Suprapubic skin (tissue), 4 donors: ENCODE measurements around the gene HMCES. TPM values are rescaled to one million over a fixed set of nuclear protein-coding genes. Genes with fewer than 3 reads are reported as not detected.

ENCODE experiments used
- DNase-seq, 2 donors: peaks; one replicate each; pipeline ENCODE4 v3.0.0-alpha.2; 2019; ENCODE audit warnings: low spot score in 2 of 2
- H3K27ac ChIP-seq: fragments of 200-600 bp; sonication (generic); one replicate; pipeline ENCODE4 v1.5.1; 2019
- H3K27me3 ChIP-seq: fragments of 200-600 bp; sonication (generic); one replicate; pipeline ENCODE4 v1.5.1; 2019
- H3K36me3 ChIP-seq: fragments of 200-600 bp; sonication (generic); one replicate; pipeline ENCODE4 v1.5.1; 2019
- H3K4me1 ChIP-seq: fragments of 200-600 bp; sonication (generic); one replicate; pipeline ENCODE4 v1.5.1; 2019
- H3K4me3 ChIP-seq: fragments of 200-600 bp; sonication (generic); one replicate; pipeline ENCODE4 v1.5.1; 2019; ENCODE audit warnings: mild to moderate bottlenecking
- H3K9me3 ChIP-seq: fragments of 200-600 bp; sonication (generic); one replicate; pipeline ENCODE4 v1.5.1; 2019
- EP300 ChIP-seq: sonication (generic); formaldehyde crosslinking; IDR thresholded peaks from one replicate; pipeline ENCODE4 v1.6.1; 2017; ENCODE audit warnings: antibody characterized with exemption
- POLR2A ChIP-seq, 2 donors: fragments of 450-650 bp; IDR thresholded peaks; one replicate each; pipeline ENCODE4 v1.6.1; 2017; ENCODE audit warnings: antibody characterized with exemption in 2 of 2, mild to moderate bottlenecking in 2 of 2, moderate library complexity in 2 of 2
- POLR2AphosphoS5 ChIP-seq, 3 donors: sonication (generic); formaldehyde crosslinking; IDR thresholded peaks; one replicate each; pipeline ENCODE4 v1.6.1; 2017; ENCODE audit warnings: antibody characterized with exemption in 3 of 3
- WGBS: methylation state at CpG from one replicate; pipeline ENCODE4 v1.1.5; 2018; 5-methylcytosine and 5-hydroxymethylcytosine counted together
- total RNA-seq, 4 donors: library from RNA; depleted of rRNA; stranded (reverse); fragments of >200 nt; gene quantifications; one replicate each; pipeline ENCODE4 v1.1.0, GENCODE V29; 2016
- TF ChIP-seq, protein P1 (sequence below), 2 donors: fragments of 200-600 bp in 1 of 2; fragments of 450-650 bp in 1 of 2; sonication (generic) in 1 of 2; IDR thresholded peaks; one replicate each; pipeline ENCODE4 v1.5.1; 2016 to 2019; ENCODE audit warnings: antibody characterized with exemption in 2 of 2, mild to moderate bottlenecking in 1 of 2, moderate library complexity in 1 of 2

HMCES gene
- total RNA-seq, 4 donors from 2014 or later = 25.1 to 34.5 (median 32.7) TPM

DNA sequence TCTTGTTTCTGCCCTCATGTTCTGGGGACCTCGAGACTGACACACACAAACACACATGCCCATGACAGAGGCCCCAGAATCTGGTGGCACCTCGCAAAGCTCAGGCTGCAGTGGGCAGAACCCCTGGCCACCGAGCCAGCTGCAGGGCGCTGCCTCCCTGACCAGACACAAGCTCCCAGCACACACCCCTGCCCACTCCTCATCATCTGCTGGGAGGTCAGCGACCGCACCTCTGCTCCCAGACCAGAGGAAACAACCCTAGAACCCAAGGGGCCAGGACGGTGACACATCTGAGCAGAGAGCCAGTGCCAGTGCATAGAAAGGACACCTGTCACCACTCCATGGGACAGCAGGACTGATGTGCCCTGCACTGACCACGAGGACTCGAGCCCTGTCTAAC lies 43.2 kb downstream of the HMCES start:
- Histone ChIP-seq H3K4me3 (no peak overlapping the region), H3K36me3 (peaks cover 28% of the 10 kb centered on the region), H3K9me3 (no peaks in the 10 kb centered on the region), H3K27ac (no peak overlapping the region), H3K4me1 (peaks cover 8% of the 10 kb centered on the region), H3K27me3 (no peaks in the 10 kb centered on the region)
- no peak for DNase-seq
- 97% methylated on average over 9 of the region's 9 CpGs for WGBS
- no peak for TF ChIP-seq EP300
- no peak for TF ChIP-seq POLR2A (IDR thresholded peaks at IDR 0.05)
- TF ChIP-seq, protein P1, sequence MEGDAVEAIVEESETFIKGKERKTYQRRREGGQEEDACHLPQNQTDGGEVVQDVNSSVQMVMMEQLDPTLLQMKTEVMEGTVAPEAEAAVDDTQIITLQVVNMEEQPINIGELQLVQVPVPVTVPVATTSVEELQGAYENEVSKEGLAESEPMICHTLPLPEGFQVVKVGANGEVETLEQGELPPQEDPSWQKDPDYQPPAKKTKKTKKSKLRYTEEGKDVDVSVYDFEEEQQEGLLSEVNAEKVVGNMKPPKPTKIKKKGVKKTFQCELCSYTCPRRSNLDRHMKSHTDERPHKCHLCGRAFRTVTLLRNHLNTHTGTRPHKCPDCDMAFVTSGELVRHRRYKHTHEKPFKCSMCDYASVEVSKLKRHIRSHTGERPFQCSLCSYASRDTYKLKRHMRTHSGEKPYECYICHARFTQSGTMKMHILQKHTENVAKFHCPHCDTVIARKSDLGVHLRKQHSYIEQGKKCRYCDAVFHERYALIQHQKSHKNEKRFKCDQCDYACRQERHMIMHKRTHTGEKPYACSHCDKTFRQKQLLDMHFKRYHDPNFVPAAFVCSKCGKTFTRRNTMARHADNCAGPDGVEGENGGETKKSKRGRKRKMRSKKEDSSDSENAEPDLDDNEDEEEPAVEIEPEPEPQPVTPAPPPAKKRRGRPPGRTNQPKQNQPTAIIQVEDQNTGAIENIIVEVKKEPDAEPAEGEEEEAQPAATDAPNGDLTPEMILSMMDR (IDR thresholded peaks at IDR 0.05) = no peak
- no peak for TF ChIP-seq POLR2AphosphoS5 (IDR thresholded peaks at IDR 0.05)

DNA sequence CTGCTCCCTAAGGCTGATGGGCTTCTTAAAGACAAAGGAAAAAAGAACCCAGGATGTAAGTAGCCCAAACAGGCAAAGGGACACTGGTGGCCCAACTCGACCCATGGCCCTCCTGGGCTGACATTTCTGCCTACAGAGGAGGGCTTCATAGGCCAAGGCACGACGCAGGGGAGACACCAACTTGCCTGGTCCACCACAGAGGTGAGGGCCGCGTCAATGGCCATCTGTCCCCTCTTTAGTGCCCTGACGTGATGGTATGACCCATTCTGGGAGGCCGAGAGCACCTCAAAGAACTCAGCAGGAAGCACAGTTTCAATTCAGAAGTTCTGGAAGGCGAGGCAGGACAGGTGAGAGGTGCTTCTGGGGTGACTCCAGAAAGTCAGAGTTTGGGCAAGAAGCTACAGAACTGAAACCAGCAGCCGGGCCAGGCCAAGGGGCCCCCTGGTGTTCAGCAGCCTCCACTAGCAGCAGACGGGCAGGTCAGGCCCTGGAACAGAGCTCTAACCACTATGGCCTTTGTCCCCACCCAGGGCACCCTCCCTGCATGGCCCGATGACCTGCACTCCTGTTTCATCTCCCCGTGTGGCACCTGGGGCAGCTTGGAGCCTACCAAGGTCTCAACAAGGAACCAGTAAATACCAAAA lies 45.1 kb downstream of the HMCES start:
- Histone ChIP-seq H3K4me1 (no peaks in the 10 kb centered on the region), H3K9me3 (no peaks in the 10 kb centered on the region), H3K36me3 (peaks cover 28% of the 10 kb centered on the region), H3K4me3 (no peak overlapping the region), H3K27ac (no peak overlapping the region), H3K27me3 (no peaks in the 10 kb centered on the region)
- 84% methylated on average over 9 of the region's 12 CpGs for WGBS
- TF ChIP-seq, protein P1 (IDR thresholded peaks at IDR 0.05) = no peak
- TF ChIP-seq POLR2A (IDR thresholded peaks at IDR 0.05) (no peak), EP300 (no peak), POLR2AphosphoS5 (IDR thresholded peaks at IDR 0.05) (no peak)
- no peak for DNase-seq

DNA sequence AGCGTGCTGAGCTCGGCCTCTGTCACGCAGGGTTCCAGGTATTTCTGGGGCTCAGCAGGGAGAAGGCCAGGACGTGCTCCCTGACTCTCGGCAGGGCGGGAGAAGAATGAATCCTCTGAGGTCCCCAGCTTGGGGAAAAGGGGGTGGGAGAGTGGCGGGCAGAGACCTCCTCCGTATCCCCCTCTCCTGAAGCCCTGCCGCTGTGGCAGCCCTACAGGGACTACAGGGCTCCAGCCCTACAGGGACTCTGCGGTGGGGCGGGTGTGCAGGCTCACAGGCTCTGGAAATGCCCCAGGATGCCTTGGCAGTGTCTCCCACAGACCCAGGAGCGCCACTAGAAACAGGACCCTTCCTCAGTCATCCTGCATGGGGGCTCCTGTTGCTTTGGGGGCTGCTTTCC lies 46.2 kb downstream of the HMCES start:
- Histone ChIP-seq H3K27ac (no peak overlapping the region), H3K9me3 (no peaks in the 10 kb centered on the region), H3K4me3 (no peak overlapping the region), H3K4me1 (no peaks in the 10 kb centered on the region), H3K36me3 (peaks cover 24% of the 10 kb centered on the region), H3K27me3 (no peaks in the 10 kb centered on the region)
- TF ChIP-seq EP300 (no peak), POLR2A (IDR thresholded peaks at IDR 0.05) (no peak), POLR2AphosphoS5 (IDR thresholded peaks at IDR 0.05) (no peak)
- TF ChIP-seq, protein P1 (IDR thresholded peaks at IDR 0.05) = no peak
- WGBS = 98% methylated on average over 7 of the region's 12 CpGs
- DNase-seq = no peak

DNA sequence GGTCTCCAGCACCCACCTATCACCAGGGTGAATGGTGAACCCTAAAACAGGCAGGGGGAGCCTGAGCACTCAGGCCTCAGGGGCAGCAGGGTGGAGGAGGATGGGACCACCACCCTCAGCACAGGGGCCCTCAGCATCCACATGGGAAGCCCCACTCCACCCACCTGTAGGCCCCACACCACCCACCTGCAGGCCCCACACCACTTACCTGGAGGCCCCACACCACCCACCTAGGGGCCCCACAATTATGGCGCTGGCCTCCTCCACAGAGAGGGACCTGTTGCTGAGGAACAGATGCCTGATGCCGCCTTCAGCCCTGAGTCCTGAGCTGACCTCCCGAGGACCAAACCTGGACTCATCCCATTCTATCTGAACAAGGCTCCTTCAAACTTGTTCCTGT lies 46.7 kb downstream of the HMCES start:
- WGBS = 97% methylated on average over 3 of the region's 3 CpGs

DNA sequence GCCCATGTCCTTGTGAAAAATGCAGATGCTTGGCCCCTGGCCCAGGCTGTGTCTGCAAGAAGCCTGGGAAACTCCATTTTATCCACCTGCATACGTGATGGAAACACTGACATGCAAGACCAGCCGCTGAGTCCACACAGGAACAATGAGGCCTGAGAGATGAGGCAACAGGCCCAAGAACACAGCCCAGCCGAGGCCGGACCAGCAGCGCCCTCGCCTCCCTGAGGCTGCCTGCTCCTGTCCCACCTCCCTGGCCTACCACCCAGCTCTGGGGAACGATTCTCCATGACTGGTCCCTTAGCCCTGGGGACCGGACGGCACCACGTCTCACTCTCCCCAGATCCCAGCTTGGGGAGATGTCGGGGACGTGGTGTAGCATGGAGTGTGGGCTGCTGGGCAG lies 47.5 kb downstream of the HMCES start:
- Histone ChIP-seq H3K4me1 (no peaks in the 10 kb centered on the region), H3K36me3 (peaks cover 15% of the 10 kb centered on the region), H3K27me3 (no peaks in the 10 kb centered on the region), H3K9me3 (no peaks in the 10 kb centered on the region), H3K4me3 (no peak overlapping the region), H3K27ac (no peak overlapping the region)
- no peak for DNase-seq
- TF ChIP-seq POLR2A (IDR thresholded peaks at IDR 0.05) = no peak
- no peak for TF ChIP-seq EP300
- TF ChIP-seq, protein P1 (IDR thresholded peaks at IDR 0.05) = no peak
- TF ChIP-seq POLR2AphosphoS5 (IDR thresholded peaks at IDR 0.05) = no peak
- 95% methylated on average over 8 of the region's 12 CpGs for WGBS

More for the DNA sequence above, 46.7 kb downstream of the HMCES start:
- Histone ChIP-seq H3K4me3 (no peak overlapping the region), H3K27me3 (no peaks in the 10 kb centered on the region), H3K27ac (no peak overlapping the region), H3K4me1 (no peaks in the 10 kb centered on the region), H3K36me3 (peaks cover 23% of the 10 kb centered on the region), H3K9me3 (no peaks in the 10 kb centered on the region)
- TF ChIP-seq, protein P1 (IDR thresholded peaks at IDR 0.05) = no peak
- no peak for TF ChIP-seq POLR2AphosphoS5 (IDR thresholded peaks at IDR 0.05)
- no peak for TF ChIP-seq EP300
- no peak for TF ChIP-seq POLR2A (IDR thresholded peaks at IDR 0.05)
- DNase-seq = no peak
